ENCODE measurements around the gene THEM5. TPM values are rescaled to one million over a fixed set of nuclear protein-coding genes. Genes with fewer than 3 reads are reported as not detected.

THEM5 gene
- total RNA-seq, 4 donors from 2014 or later, result not detected

- Histone ChIP-seq H3K36me3 (peaks cover 0 to 13% of the 10 kb centered on the region in 2 donors), H3K4me1 (peaks cover 0 to 12% of the 10 kb centered on the region in 2 donors), H3K9me3 (no peaks in the 10 kb centered on the region), H3K27ac (no peak overlapping the region), H3K4me3 (replicated peaks in 1 of 3) (no peak overlapping the region), H3K27me3 (no peaks in the 10 kb centered on the region)
- intact Hi-C loops (cut with DNase I), result no loop called here
- TF ChIP-seq POLR2A (IDR thresholded peaks at IDR 0.05) (no peak), CTCF (IDR thresholded peaks at IDR 0.05) (no peak)
- no peak for DNase-seq
- 95 to 96% methylated on average over 9 of the region's 9 CpGs for WGBS, 2 donors
Observed at GRCh38 chr1:151893176-151893924, 39.8 kb upstream of the THEM5 start.

GRCh38 chr1:151892190-151892589 lies 38.7 kb upstream of the THEM5 start:
- no peak overlapping the region for H3K27ac ChIP-seq
- peaks cover 0 to 8% of the 10 kb centered on the region in 2 donors for H3K4me1 ChIP-seq
- no peak for DNase-seq
- no peaks in the 10 kb centered on the region for H3K9me3 ChIP-seq
- H3K36me3 ChIP-seq, result peaks cover 0 to 13% of the 10 kb centered on the region in 2 donors
- 91 to 96% methylated on average over 2 of the region's 2 CpGs for WGBS, 2 donors
- TF ChIP-seq CTCF (IDR thresholded peaks at IDR 0.05), result no peak
- no peak for TF ChIP-seq POLR2A (IDR thresholded peaks at IDR 0.05)
- H3K4me3 ChIP-seq (replicated peaks in 1 of 3), result no peak overlapping the region
- H3K27me3 ChIP-seq, result no peaks in the 10 kb centered on the region
- intact Hi-C loops (cut with DNase I), result no loop called here

GRCh38 chr1:151891512-151891911 lies 38.0 kb upstream of the THEM5 start:
- no peak for TF ChIP-seq POLR2A (IDR thresholded peaks at IDR 0.05)
- no peak overlapping the region for H3K27ac ChIP-seq
- H3K36me3 ChIP-seq, result peaks cover 0 to 13% of the 10 kb centered on the region in 2 donors
- H3K4me3 ChIP-seq (replicated peaks in 1 of 3), result no peak overlapping the region
- intact Hi-C loops (cut with DNase I), result no loop called here
- DNase-seq, result no peak
- no peaks in the 10 kb centered on the region for H3K27me3 ChIP-seq
- 83 to 86% methylated on average over 3 of the region's 3 CpGs for WGBS, 2 donors
- peaks cover 0 to 5% of the 10 kb centered on the region in 2 donors for H3K4me1 ChIP-seq
- no peaks in the 10 kb centered on the region for H3K9me3 ChIP-seq

- DNase-seq, result no peak
- no peak overlapping the region for H3K4me3 ChIP-seq (replicated peaks in 1 of 3)
- H3K9me3 ChIP-seq, result no peaks in the 10 kb centered on the region
- WGBS, 2 donors, result 97 to 98% methylated on average over 2 of the region's 2 CpGs
- peak in 3 of 6 experiments; percentile 33 to 49 (median 37) for TF ChIP-seq CTCF (IDR thresholded peaks at IDR 0.05)
- no peak for TF ChIP-seq POLR2A (IDR thresholded peaks at IDR 0.05)
- H3K4me1 ChIP-seq, result no peaks in the 10 kb centered on the region
- H3K27me3 ChIP-seq, result no peaks in the 10 kb centered on the region
- intact Hi-C loops (cut with DNase I), result no loop called here
- peaks cover 0 to 7% of the 10 kb centered on the region in 2 donors for H3K36me3 ChIP-seq
- no peak overlapping the region for H3K27ac ChIP-seq
Observed at GRCh38 chr1:151888972-151889570, 35.6 kb upstream of the THEM5 start.

GRCh38 chr1:151887028-151887427 lies 33.5 kb upstream of the THEM5 start:
- DNase-seq, result no peak
- H3K27ac ChIP-seq, result no peak overlapping the region
- 89 to 91% methylated on average over 1 of the region's 1 CpG for WGBS, 2 donors
- H3K9me3 ChIP-seq, result no peaks in the 10 kb centered on the region
- no peaks in the 10 kb centered on the region for H3K4me1 ChIP-seq
- no peaks in the 10 kb centered on the region for H3K27me3 ChIP-seq
- TF ChIP-seq CTCF (IDR thresholded peaks at IDR 0.05) (no peak), POLR2A (IDR thresholded peaks at IDR 0.05) (no peak)
- intact Hi-C loops (cut with DNase I), result no loop called here
- H3K4me3 ChIP-seq (replicated peaks in 1 of 3), result no peak overlapping the region
- H3K36me3 ChIP-seq, result no peaks in the 10 kb centered on the region
